OCI-LY1 (cell line): ENCODE results near the gene SPTLC2.

Experiments used
- H2AFZ ChIP-seq: fragments of 200-600 bp; sonication (generic), shearing (Covaris generic); 2 replicates; pipeline ENCODE4 v1.6.0; 2014; ENCODE audit warnings: antibody characterized with exemption, mild to moderate bottlenecking, low read length
- H3F3A ChIP-seq: fragments of 200-600 bp; sonication (generic), shearing (Covaris generic); 2 replicates; pipeline ENCODE4 v1.6.0; 2014; ENCODE audit warnings: mild to moderate bottlenecking, antibody characterized with exemption, low read length, moderate library complexity; ENCODE audit not compliant: insufficient read depth
- H3K27ac ChIP-seq: fragments of 200-600 bp; sonication (generic); 2 replicates; pipeline ENCODE4 v1.5.1; 2014; ENCODE audit warnings: low read length, mixed run types, mild to moderate bottlenecking, low read depth; ENCODE audit not compliant: poor library complexity, severe bottlenecking
- H3K27me3 ChIP-seq: fragments of 200-600 bp; sonication (generic); 2 replicates; pipeline ENCODE4 v1.6.0; 2014; ENCODE audit warnings: antibody characterized with exemption, mild to moderate bottlenecking, low read length, moderate library complexity; ENCODE audit not compliant: insufficient read depth
- H3K36me3 ChIP-seq: fragments of 200-600 bp; sonication (generic); 2 replicates; pipeline ENCODE4 v1.6.1; 2014; ENCODE audit warnings: mild to moderate bottlenecking, antibody characterized with exemption, low read length, moderate library complexity, mixed read lengths; ENCODE audit not compliant: insufficient read depth
- H3K4me1 ChIP-seq: fragments of 200-600 bp; sonication (generic); 2 replicates; pipeline ENCODE4 v1.5.1; 2014; ENCODE audit warnings: mild to moderate bottlenecking, low read length, moderate library complexity; ENCODE audit not compliant: insufficient read depth, severe bottlenecking
- H3K4me2 ChIP-seq: fragments of 200-600 bp; sonication (generic), shearing (Covaris generic); 2 replicates; pipeline ENCODE4 v1.6.1; 2014; ENCODE audit warnings: low read length
- H3K4me3 ChIP-seq: fragments of 200-600 bp; sonication (generic); 2 replicates; pipeline ENCODE4 v1.5.1; 2014; ENCODE audit warnings: low read length, low read depth, mild to moderate bottlenecking, mixed read lengths; ENCODE audit not compliant: poor library complexity, severe bottlenecking
- H3K79me2 ChIP-seq: fragments of 200-600 bp; shearing (Covaris generic); 2 replicates; pipeline ENCODE4 v1.6.1; 2016; ENCODE audit warnings: mixed run types, low read length, mixed read lengths; ENCODE audit not compliant: insufficient read depth
- H3K9ac ChIP-seq: fragments of 200-600 bp; sonication (generic), shearing (Covaris generic); 2 replicates; pipeline ENCODE4 v1.6.1; 2014; ENCODE audit warnings: mild to moderate bottlenecking, low read length, mixed read lengths
- H3K9me2 ChIP-seq: fragments of 200-600 bp; sonication (generic), shearing (Covaris generic); 2 replicates; pipeline ENCODE4 v1.6.1; 2014; ENCODE audit warnings: low read depth, mild to moderate bottlenecking, low read length, mixed read lengths
- H3K9me3 ChIP-seq: fragments of 200-600 bp; shearing (Covaris generic); 2 replicates; pipeline ENCODE4 v1.6.1; 2014; ENCODE audit warnings: low read length, mixed read lengths
- H4K20me1 ChIP-seq: fragments of 200-600 bp; sonication (generic), shearing (Covaris generic); 2 replicates; pipeline ENCODE4 v1.6.0; 2016; ENCODE audit warnings: mild to moderate bottlenecking, low read length; ENCODE audit not compliant: insufficient read depth
- EZH2 ChIP-seq: fragments of 200-600 bp; sonication (generic), shearing (Covaris generic); IDR thresholded peaks from 2 replicates; pipeline ENCODE4 v1.8.0; 2017; ENCODE audit warnings: borderline replicate concordance, mixed run types, mild to moderate bottlenecking, antibody characterized with exemption, low read length, moderate library complexity, mixed read lengths
- TF ChIP-seq, protein P1 (sequence below): fragments of 200-600 bp; sonication (generic), shearing (Covaris generic); IDR thresholded peaks from 2 replicates; pipeline ENCODE4 v1.5.1; 2017; ENCODE audit warnings: mild to moderate bottlenecking, antibody characterized with exemption, low read length, moderate library complexity, mixed read lengths

SPTLC2 gene

DNA sequence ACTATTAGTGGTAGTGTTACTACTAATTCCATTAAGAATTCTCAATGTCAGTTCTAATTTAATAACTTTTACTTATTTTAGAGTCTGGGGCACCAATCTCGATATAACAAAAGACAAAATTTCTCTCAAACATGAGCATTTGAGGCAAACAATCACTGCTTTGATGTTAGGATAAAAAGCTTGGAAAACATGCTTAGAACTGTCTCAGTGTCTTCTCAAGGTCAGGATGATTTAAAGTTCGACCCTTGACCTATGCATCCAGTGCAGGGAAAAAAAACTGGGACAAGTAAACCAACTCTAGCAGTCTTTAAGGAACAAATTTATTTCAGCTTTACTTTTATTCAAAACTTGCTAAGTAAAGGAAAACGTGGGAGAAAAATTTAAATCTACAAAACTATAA, 31.1 kb downstream of the SPTLC2 start:
- Histone ChIP-seq H3K4me1 (peaks cover 80% of the 10 kb centered on the region), H3K79me2 (peaks cover 48% of the 10 kb centered on the region), H3K9me3 (no peaks in the 10 kb centered on the region), H2AFZ (no peak overlapping the region), H3K36me3 (peaks cover 7% of the 10 kb centered on the region; the same call in 1 of the 2 replicates), H3K27ac (peak overlapping the region; percentile 81), H3K4me3 (no peak overlapping the region), H3K9ac (peak overlapping the region; percentile 18; the same call in 1 of the 2 replicates), H3K4me2 (peak overlapping the region; percentile 17; the same call in 1 of the 2 replicates), H4K20me1 (no peaks in the 10 kb centered on the region), H3F3A (peaks cover 3% of the 10 kb centered on the region; the same call in 1 of the 2 replicates), H3K27me3 (no peaks in the 10 kb centered on the region), H3K9me2 (no peaks in the 10 kb centered on the region)
- TF ChIP-seq, protein P1, sequence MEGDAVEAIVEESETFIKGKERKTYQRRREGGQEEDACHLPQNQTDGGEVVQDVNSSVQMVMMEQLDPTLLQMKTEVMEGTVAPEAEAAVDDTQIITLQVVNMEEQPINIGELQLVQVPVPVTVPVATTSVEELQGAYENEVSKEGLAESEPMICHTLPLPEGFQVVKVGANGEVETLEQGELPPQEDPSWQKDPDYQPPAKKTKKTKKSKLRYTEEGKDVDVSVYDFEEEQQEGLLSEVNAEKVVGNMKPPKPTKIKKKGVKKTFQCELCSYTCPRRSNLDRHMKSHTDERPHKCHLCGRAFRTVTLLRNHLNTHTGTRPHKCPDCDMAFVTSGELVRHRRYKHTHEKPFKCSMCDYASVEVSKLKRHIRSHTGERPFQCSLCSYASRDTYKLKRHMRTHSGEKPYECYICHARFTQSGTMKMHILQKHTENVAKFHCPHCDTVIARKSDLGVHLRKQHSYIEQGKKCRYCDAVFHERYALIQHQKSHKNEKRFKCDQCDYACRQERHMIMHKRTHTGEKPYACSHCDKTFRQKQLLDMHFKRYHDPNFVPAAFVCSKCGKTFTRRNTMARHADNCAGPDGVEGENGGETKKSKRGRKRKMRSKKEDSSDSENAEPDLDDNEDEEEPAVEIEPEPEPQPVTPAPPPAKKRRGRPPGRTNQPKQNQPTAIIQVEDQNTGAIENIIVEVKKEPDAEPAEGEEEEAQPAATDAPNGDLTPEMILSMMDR, result no peak
- no peak for TF ChIP-seq EZH2

DNA sequence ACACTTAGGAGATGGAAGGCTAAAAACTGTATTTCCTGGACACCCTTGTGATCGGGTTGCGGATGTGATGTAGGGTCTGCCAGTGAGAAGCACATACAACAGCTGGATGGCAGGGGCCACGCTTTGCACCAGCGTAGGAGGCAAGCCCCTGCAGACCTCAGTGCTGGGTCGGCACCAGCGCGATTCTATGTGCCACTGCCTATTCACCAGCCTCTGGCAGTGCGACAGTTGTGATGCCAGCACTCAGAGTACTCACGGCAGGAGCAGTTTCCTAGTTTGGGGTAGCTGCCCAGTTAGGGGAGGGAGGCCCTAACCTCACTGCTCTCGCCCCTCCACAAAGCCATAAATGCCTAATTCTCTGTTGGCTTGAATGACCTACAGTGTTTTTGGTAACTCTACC, 31.6 kb downstream of the SPTLC2 start:
- peak overlapping the region; percentile 23; the same call in 1 of the 2 replicates for H3K9ac ChIP-seq
- TF ChIP-seq, protein P1, result no peak
- TF ChIP-seq EZH2, result no peak
- no peak overlapping the region for H2AFZ ChIP-seq
- H3F3A ChIP-seq, result 0 out of 2 replicates have a peak, but pooled peaks cover under 1% of the 10 kb centered on the region
- H3K9me2 ChIP-seq, result no peaks in the 10 kb centered on the region
- H3K4me1 ChIP-seq, result peaks cover 75% of the 10 kb centered on the region
- peak overlapping the region; percentile 35; the same call in 1 of the 2 replicates for H3K4me2 ChIP-seq
- peaks cover 7% of the 10 kb centered on the region; the same call in 1 of the 2 replicates for H3K36me3 ChIP-seq
- peaks cover 52% of the 10 kb centered on the region for H3K79me2 ChIP-seq
- no peaks in the 10 kb centered on the region for H3K27me3 ChIP-seq
- no peaks in the 10 kb centered on the region for H4K20me1 ChIP-seq
- H3K27ac ChIP-seq, result peak overlapping the region; percentile 81
- no peaks in the 10 kb centered on the region for H3K9me3 ChIP-seq
- H3K4me3 ChIP-seq, result peak overlapping the region; percentile 13

DNA sequence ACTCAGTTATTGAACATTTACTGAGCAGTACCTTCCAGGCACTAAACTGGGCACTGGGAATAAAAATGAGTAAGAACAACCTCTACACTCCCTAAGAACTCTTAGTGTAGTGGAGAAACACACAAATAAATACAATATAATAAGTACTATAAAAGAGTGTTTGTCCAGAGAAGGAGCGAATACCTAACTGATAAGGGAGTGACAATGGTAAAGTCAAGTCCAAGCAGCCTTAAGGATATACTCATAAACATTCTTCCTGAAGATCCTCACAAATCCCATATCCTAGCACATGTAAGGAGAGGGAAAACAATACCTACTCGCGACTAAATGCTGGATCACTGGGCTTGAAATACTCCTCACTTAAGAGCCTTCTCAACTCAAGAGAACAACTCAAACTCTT, 32.8 kb downstream of the SPTLC2 start:
- Histone ChIP-seq H3K36me3 (peaks cover 13% of the 10 kb centered on the region; the same call in 1 of the 2 replicates), H3K27ac (no peak overlapping the region), H3F3A (no peaks in the 10 kb centered on the region), H2AFZ (no peak overlapping the region), H3K27me3 (no peaks in the 10 kb centered on the region), H3K79me2 (peaks cover 54% of the 10 kb centered on the region), H3K4me2 (no peak overlapping the region), H3K9ac (no peak overlapping the region), H3K4me3 (no peak overlapping the region), H4K20me1 (no peaks in the 10 kb centered on the region), H3K4me1 (peaks cover 63% of the 10 kb centered on the region), H3K9me2 (no peaks in the 10 kb centered on the region), H3K9me3 (no peaks in the 10 kb centered on the region)
- no peak for TF ChIP-seq EZH2
- TF ChIP-seq, protein P1, result no peak
